OCI-LY1 (cell line): ENCODE data around the gene SIRT6.

Source experiments
- H2AFZ ChIP-seq: fragments of 200-600 bp; sonication (generic), shearing (Covaris generic); 2 replicates; pipeline ENCODE4 v1.6.0; 2014; ENCODE audit warnings: antibody characterized with exemption, mild to moderate bottlenecking, low read length
- H3F3A ChIP-seq: fragments of 200-600 bp; sonication (generic), shearing (Covaris generic); 2 replicates; pipeline ENCODE4 v1.6.0; 2014; ENCODE audit warnings: mild to moderate bottlenecking, antibody characterized with exemption, low read length, moderate library complexity; ENCODE audit not compliant: insufficient read depth
- H3K27ac ChIP-seq: fragments of 200-600 bp; sonication (generic); 2 replicates; pipeline ENCODE4 v1.5.1; 2014; ENCODE audit warnings: low read length, mixed run types, mild to moderate bottlenecking, low read depth; ENCODE audit not compliant: poor library complexity, severe bottlenecking
- H3K27me3 ChIP-seq: fragments of 200-600 bp; sonication (generic); 2 replicates; pipeline ENCODE4 v1.6.0; 2014; ENCODE audit warnings: antibody characterized with exemption, mild to moderate bottlenecking, low read length, moderate library complexity; ENCODE audit not compliant: insufficient read depth
- H3K36me3 ChIP-seq: fragments of 200-600 bp; sonication (generic); 2 replicates; pipeline ENCODE4 v1.6.1; 2014; ENCODE audit warnings: mild to moderate bottlenecking, antibody characterized with exemption, low read length, moderate library complexity, mixed read lengths; ENCODE audit not compliant: insufficient read depth
- H3K4me1 ChIP-seq: fragments of 200-600 bp; sonication (generic); 2 replicates; pipeline ENCODE4 v1.5.1; 2014; ENCODE audit warnings: mild to moderate bottlenecking, low read length, moderate library complexity; ENCODE audit not compliant: insufficient read depth, severe bottlenecking
- H3K4me2 ChIP-seq: fragments of 200-600 bp; sonication (generic), shearing (Covaris generic); 2 replicates; pipeline ENCODE4 v1.6.1; 2014; ENCODE audit warnings: low read length
- H3K4me3 ChIP-seq: fragments of 200-600 bp; sonication (generic); 2 replicates; pipeline ENCODE4 v1.5.1; 2014; ENCODE audit warnings: low read length, low read depth, mild to moderate bottlenecking, mixed read lengths; ENCODE audit not compliant: poor library complexity, severe bottlenecking
- H3K79me2 ChIP-seq: fragments of 200-600 bp; shearing (Covaris generic); 2 replicates; pipeline ENCODE4 v1.6.1; 2016; ENCODE audit warnings: mixed run types, low read length, mixed read lengths; ENCODE audit not compliant: insufficient read depth
- H3K9ac ChIP-seq: fragments of 200-600 bp; sonication (generic), shearing (Covaris generic); 2 replicates; pipeline ENCODE4 v1.6.1; 2014; ENCODE audit warnings: mild to moderate bottlenecking, low read length, mixed read lengths
- H3K9me2 ChIP-seq: fragments of 200-600 bp; sonication (generic), shearing (Covaris generic); 2 replicates; pipeline ENCODE4 v1.6.1; 2014; ENCODE audit warnings: low read depth, mild to moderate bottlenecking, low read length, mixed read lengths
- H3K9me3 ChIP-seq: fragments of 200-600 bp; shearing (Covaris generic); 2 replicates; pipeline ENCODE4 v1.6.1; 2014; ENCODE audit warnings: low read length, mixed read lengths
- H4K20me1 ChIP-seq: fragments of 200-600 bp; sonication (generic), shearing (Covaris generic); 2 replicates; pipeline ENCODE4 v1.6.0; 2016; ENCODE audit warnings: mild to moderate bottlenecking, low read length; ENCODE audit not compliant: insufficient read depth
- CTCF ChIP-seq: fragments of 200-600 bp; sonication (generic), shearing (Covaris generic); IDR thresholded peaks from 2 replicates; pipeline ENCODE4 v1.5.1; 2017; ENCODE audit warnings: mild to moderate bottlenecking, antibody characterized with exemption, low read length, moderate library complexity, mixed read lengths
- EZH2 ChIP-seq: fragments of 200-600 bp; sonication (generic), shearing (Covaris generic); IDR thresholded peaks from 2 replicates; pipeline ENCODE4 v1.8.0; 2017; ENCODE audit warnings: borderline replicate concordance, mixed run types, mild to moderate bottlenecking, antibody characterized with exemption, low read length, moderate library complexity, mixed read lengths

The SIRT6 gene

GRCh38 chr19:4199699-4200293, 17.4 kb upstream of the SIRT6 start:
- Histone ChIP-seq H3K4me3 (no peak overlapping the region), H3K27me3 (peaks cover 4% of the 10 kb centered on the region; the same call in 1 of the 2 replicates), H4K20me1 (no peaks in the 10 kb centered on the region), H3F3A (no peaks in the 10 kb centered on the region), H3K4me2 (no peak overlapping the region), H3K4me1 (peaks cover 4% of the 10 kb centered on the region), H2AFZ (no peak overlapping the region), H3K9ac (no peak overlapping the region), H3K79me2 (no peaks in the 10 kb centered on the region), H3K9me3 (peaks cover 3% of the 10 kb centered on the region; the same call in 1 of the 2 replicates), H3K27ac (no peak overlapping the region), H3K36me3 (no peaks in the 10 kb centered on the region), H3K9me2 (no peaks in the 10 kb centered on the region)
- TF ChIP-seq CTCF (peak; percentile 25; the same call in 1 of the 2 replicates), EZH2 (no peak)

DNA sequence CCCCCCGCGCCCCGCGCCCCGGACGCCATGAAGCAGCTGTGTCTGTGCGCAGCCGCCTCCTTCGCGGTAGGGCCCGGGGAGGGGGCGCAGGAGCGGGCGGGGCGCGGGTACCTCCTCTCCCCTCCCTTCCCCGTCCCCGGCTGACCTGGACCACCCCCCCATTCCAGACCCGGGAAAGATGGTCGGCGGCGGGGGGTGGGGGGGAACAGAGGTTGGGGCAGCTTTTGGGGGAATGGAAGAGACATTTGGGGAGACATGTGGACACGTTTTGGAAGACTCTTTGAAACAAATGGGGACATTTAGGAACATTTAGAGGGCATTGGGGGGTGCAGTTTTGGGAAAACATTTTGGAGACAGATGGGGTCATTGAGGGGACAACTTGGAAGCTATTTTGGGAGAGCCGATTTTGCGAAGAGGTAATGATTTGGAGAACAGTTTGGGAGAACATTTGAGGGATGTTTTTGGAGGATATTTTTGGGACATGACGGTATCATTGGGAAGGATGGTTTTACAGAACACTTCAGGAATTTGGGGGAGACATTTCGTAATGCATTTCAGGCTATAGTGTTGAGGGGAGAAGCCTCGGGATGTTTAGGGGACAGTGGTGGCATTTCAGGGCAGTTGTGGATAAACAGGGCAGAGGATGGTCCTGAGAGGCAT, 16.2 kb upstream of the SIRT6 start:
- peaks cover 4% of the 10 kb centered on the region; the same call in 1 of the 2 replicates for H3K27me3 ChIP-seq
- no peaks in the 10 kb centered on the region for H3K4me1 ChIP-seq
- TF ChIP-seq CTCF (no peak), EZH2 (no peak)
- no peaks in the 10 kb centered on the region for H3K9me2 ChIP-seq
- H3K79me2 ChIP-seq, result no peaks in the 10 kb centered on the region
- no peak overlapping the region for H3K4me2 ChIP-seq
- H3K27ac ChIP-seq, result no peak overlapping the region
- no peaks in the 10 kb centered on the region for H4K20me1 ChIP-seq
- H2AFZ ChIP-seq, result no peak overlapping the region
- H3K9ac ChIP-seq, result no peak overlapping the region
- no peak overlapping the region for H3K4me3 ChIP-seq
- no peaks in the 10 kb centered on the region for H3F3A ChIP-seq
- peaks cover 3% of the 10 kb centered on the region; the same call in 1 of the 2 replicates for H3K9me3 ChIP-seq
- no peaks in the 10 kb centered on the region for H3K36me3 ChIP-seq

DNA sequence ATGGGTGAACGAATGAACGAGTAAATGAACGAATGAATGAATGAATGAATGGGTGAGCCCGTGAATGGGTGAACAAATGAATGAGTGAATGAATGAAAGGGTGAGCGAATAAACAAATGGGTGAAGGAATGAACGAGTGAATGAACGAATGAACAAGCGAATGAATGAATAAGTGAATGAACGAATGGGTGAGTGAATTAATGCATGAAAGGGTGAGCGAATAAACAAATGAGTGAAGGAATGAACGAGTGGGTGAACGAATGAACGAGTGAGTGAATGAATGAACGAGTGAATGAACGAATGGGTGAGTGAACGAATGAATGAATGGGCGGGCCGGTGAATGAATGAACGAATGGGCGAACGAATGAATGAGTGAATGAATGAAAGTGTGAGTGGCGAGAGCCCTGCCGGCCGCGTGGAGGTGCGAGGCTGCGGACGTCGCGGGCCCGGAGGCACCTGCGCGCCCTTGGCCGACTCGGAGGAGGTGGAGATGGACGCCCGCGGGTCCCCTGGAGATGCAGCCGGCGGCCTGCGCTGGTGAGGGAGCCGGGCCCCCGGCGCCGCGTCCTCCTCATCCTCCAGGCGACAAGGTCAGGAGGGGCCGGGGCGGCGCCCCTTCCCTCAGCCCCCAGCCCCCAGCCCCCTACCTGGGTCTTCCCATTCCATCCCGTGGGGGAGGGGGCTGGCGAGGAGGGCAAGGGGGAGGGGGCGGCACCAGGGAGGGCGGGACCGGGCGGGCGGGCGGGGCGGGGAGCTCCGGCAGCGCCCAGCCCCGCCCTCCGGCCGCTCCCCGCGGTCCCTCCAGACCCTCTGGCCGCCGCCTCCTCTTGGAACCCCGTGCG, 15.5 kb upstream of the SIRT6 start:
- Histone ChIP-seq H3K9ac (no peak overlapping the region), H3K36me3 (no peaks in the 10 kb centered on the region), H4K20me1 (no peaks in the 10 kb centered on the region), H3K9me2 (no peaks in the 10 kb centered on the region), H3K27ac (no peak overlapping the region), H3K79me2 (no peaks in the 10 kb centered on the region), H3K27me3 (peaks cover 4% of the 10 kb centered on the region; the same call in 1 of the 2 replicates), H3K4me3 (no peak overlapping the region), H3K9me3 (peaks cover 3% of the 10 kb centered on the region; the same call in 1 of the 2 replicates), H2AFZ (no peak overlapping the region), H3F3A (no peaks in the 10 kb centered on the region), H3K4me2 (no peak overlapping the region), H3K4me1 (no peaks in the 10 kb centered on the region)
- no peak for TF ChIP-seq EZH2
- no peak for TF ChIP-seq CTCF
